Mucosa of descending colon (tissue), 3 donors: ENCODE results near the gene MRPL12. TPM values are rescaled to one million over a fixed set of nuclear protein-coding genes. Genes with fewer than 3 reads are reported as not detected.

Experiments used
- ATAC-seq: fragments of 200-7000 bp; cut with Tn5 transposase; one replicate; pipeline ENCODE4 v1.9.1; 2020; ENCODE audit warnings: mild to moderate bottlenecking, moderate library complexity
- DNase-seq, 3 donors: peaks; one replicate each; pipeline ENCODE4 v3.0.0-alpha.2; 2020
- H3K36me3 ChIP-seq: fragments of 200-600 bp; one replicate; pipeline ENCODE4 v1.8.0; 2021; ENCODE audit warnings: low read depth, mild to moderate bottlenecking
- H3K4me1 ChIP-seq: fragments of 200-600 bp; one replicate; pipeline ENCODE4 v1.8.0; 2021; ENCODE audit warnings: low read depth, mild to moderate bottlenecking
- H3K4me3 ChIP-seq: fragments of 200-600 bp; one replicate; pipeline ENCODE4 v1.8.0; 2021; ENCODE audit warnings: mild to moderate bottlenecking
- H3K9me3 ChIP-seq: fragments of 200-600 bp; one replicate; pipeline ENCODE4 v1.8.0; 2021; ENCODE audit warnings: mild to moderate bottlenecking
- CTCF ChIP-seq: fragments of 200-600 bp; IDR thresholded peaks from one replicate; pipeline ENCODE4 v1.8.0; 2022; ENCODE audit warnings: antibody characterized with exemption, mild to moderate bottlenecking
- intact Hi-C, 2 donors: fragments of 100-400 bp; cut with DNase I in 1 of 2; cut with micrococcal nuclease in 1 of 2; formaldehyde crosslinking; loops; one replicate each; pipeline versions ENCODE4 v1.11.0 to v1.11.1; 2022; cut with DNase I, micrococcal nuclease
- microRNA-seq: library from miRNA; unstranded; fragments of <30 nt; microRNA quantifications from one replicate; pipeline ENCODE4, GENCODE V29; 2019
- total RNA-seq, 3 donors: library from RNA; stranded (reverse); fragmentation: NEBNext Ultra II Directional in 2 of 3; extraction: Animal tissue kit (Norgen Biotek cat#: 25700) in 2 of 3; gene quantifications; one replicate each; pipeline versions ENCODE4 v1.2.1 to v1.2.4, GENCODE V29; 2021 to 2023
- donor health status: DM: no; HTN: no; CAD: no; lungs with moderate emphysema.
- donor health status: DM: no; HTN: no; CAD: no.
- donor health status: DM: no; HTN: yes; CAD: no.

MRPL12 gene
- total RNA-seq, 3 donors from 2014 or later, result 69.0 to 109 (median 108) TPM

- ATAC-seq (peak; percentile 25), DNase-seq (peak in 1 of 3 donors; percentile 40)
These were observed 38.7 kb downstream of the MRPL12 start for GRCh38 chr17:81741594-81742452.

More at GRCh38 chr17:81741594-81742452, 38.7 kb downstream of the MRPL12 start:
- Histone ChIP-seq H3K36me3 (no peaks in the 10 kb centered on the region), H3K4me3 (no peak overlapping the region), H3K4me1 (no peaks in the 10 kb centered on the region), H3K9me3 (no peaks in the 10 kb centered on the region)
- no peak for TF ChIP-seq CTCF
- intact Hi-C loops, result no loop called here

Small RNA genes within 50 kb of the gene (microRNA-seq; reads per million reads assigned to microRNA genes)
- not detected for gene MIR6786

Other genes starting within 250 kb of the MRPL12 start
- 1,000 to 10,000 TPM; 1,922 to 4,060 (median 3,184) TPM for gene ACTG1, start 190.6 kb upstream of the MRPL12 start, total RNA-seq
- gene FSCN2, start 175.0 kb upstream of the MRPL12 start, total RNA-seq, result 1 to 10 TPM; 1.6 to 4.0 (median 2.5) TPM
- 10 to 100 TPM; 23.2 to 28.9 (median 25.0) TPM for gene FAAP100, start 151.0 kb upstream of the MRPL12 start, total RNA-seq
- 10 to 100 TPM; 78.4 to 89.5 (median 78.6) TPM for gene NPLOC4, start 66.3 kb upstream of the MRPL12 start, total RNA-seq
- gene TSPAN10, start 66.2 kb upstream of the MRPL12 start, total RNA-seq, result under 1 TPM; 0.27 to 0.47 (median 0.41) TPM
- gene PDE6G, start 46.8 kb upstream of the MRPL12 start, total RNA-seq, result 1 to 10 TPM in 1 of 3 donors, under 1 TPM in 1, not detected in 1; 0.39 to 1.2 TPM
- 10 to 100 TPM; 26.3 to 27.5 (median 26.8) TPM for gene OXLD1, start 36.8 kb upstream of the MRPL12 start, total RNA-seq
- gene CCDC137, start 36.6 kb upstream of the MRPL12 start, total RNA-seq, result 10 to 100 TPM; 15.5 to 19.6 (median 15.6) TPM
- 10 to 100 TPM; 14.0 to 27.6 (median 26.1) TPM for gene ARL16, start 19.6 kb upstream of the MRPL12 start, total RNA-seq
- gene HGS, start 19.4 kb upstream of the MRPL12 start, total RNA-seq, result 100 to 1,000 TPM in 2 of 3 donors, 10 to 100 TPM in 1; 91.4 to 126 (median 102) TPM
- gene SLC25A10, start 8.9 kb downstream of the MRPL12 start, total RNA-seq, result 10 to 100 TPM; 22.9 to 61.6 (median 57.6) TPM
- under 1 TPM; 0.22 to 0.98 (median 0.43) TPM for gene GCGR, start 100.8 kb downstream of the MRPL12 start, total RNA-seq
- gene MCRIP1, start 129.9 kb downstream of the MRPL12 start, total RNA-seq, result 10 to 100 TPM; 21.2 to 80.2 (median 38.7) TPM
- under 1 TPM in 2 of 3 donors, not detected in 1; 0.52 to 0.84 TPM for gene PPP1R27, start 131.7 kb downstream of the MRPL12 start, total RNA-seq
- gene P4HB, start 157.2 kb downstream of the MRPL12 start, total RNA-seq, result 100 to 1,000 TPM; 354 to 727 (median 491) TPM
- 100 to 1,000 TPM; 326 to 473 (median 442) TPM for gene ARHGDIA, start 168.0 kb downstream of the MRPL12 start, total RNA-seq
- 10 to 100 TPM; 38.1 to 88.7 (median 43.3) TPM for gene ALYREF, start 188.2 kb downstream of the MRPL12 start, total RNA-seq
- gene ANAPC11, start 188.4 kb downstream of the MRPL12 start, total RNA-seq, result 10 to 100 TPM; 78.2 to 97.1 (median 81.3) TPM
- under 1 TPM; 0.12 to 0.51 (median 0.26) TPM for gene NPB, start 198.9 kb downstream of the MRPL12 start, total RNA-seq
- 10 to 100 TPM; 36.0 to 59.4 (median 58.3) TPM for gene PCYT2, start 208.0 kb downstream of the MRPL12 start, total RNA-seq
- gene SIRT7, start 214.8 kb downstream of the MRPL12 start, total RNA-seq, result 10 to 100 TPM; 50.1 to 83.5 (median 73.7) TPM
- 10 to 100 TPM; 17.4 to 34.0 (median 21.1) TPM for gene MAFG, start 224.4 kb downstream of the MRPL12 start, total RNA-seq
- gene PYCR1, start 233.9 kb downstream of the MRPL12 start, total RNA-seq, result 10 to 100 TPM; 14.7 to 35.0 (median 28.2) TPM
- gene MYADML2, start 243.9 kb downstream of the MRPL12 start, total RNA-seq, result under 1 TPM in 1 of 3 donors, not detected in 2; 0.13 TPM